RWPE2 (cell line): ENCODE measurements around the gene SLC2A9.

ENCODE experiments used
- ATAC-seq: fragments of 200-7000 bp; cut with Tn5 transposase; 3 replicates; pipeline ENCODE4 v1.9.1; 2021; ENCODE audit warnings: low read depth
- DNase-seq: peaks from one replicate; pipeline ENCODE4 v3.0.0-alpha.2; 2020; ENCODE audit warnings: low spot score
- H3K27ac ChIP-seq: fragments of 450-650 bp; 2 replicates; pipeline ENCODE4 v1.5.1; 2017; ENCODE audit warnings: mild to moderate bottlenecking; ENCODE audit not compliant: poor library complexity, severe bottlenecking
- H3K27me3 ChIP-seq: fragments of 250-450 bp; sonication (Bioruptor Pico); 2 replicates; pipeline ENCODE4 v1.5.1; 2021; ENCODE audit warnings: mild to moderate bottlenecking, moderate library complexity; ENCODE audit not compliant: insufficient read depth, poor library complexity, severe bottlenecking
- H3K36me3 ChIP-seq: fragments of 250-450 bp; sonication (Bioruptor Pico); 2 replicates; pipeline ENCODE4 v1.5.1; 2020; ENCODE audit warnings: low read depth, mild to moderate bottlenecking, moderate library complexity
- H3K4me1 ChIP-seq: fragments of 250-450 bp; sonication (Bioruptor Pico); 2 replicates; pipeline ENCODE4 v1.5.1; 2021; ENCODE audit warnings: mild to moderate bottlenecking, moderate library complexity; ENCODE audit not compliant: insufficient read depth, poor library complexity, severe bottlenecking
- H3K4me3 ChIP-seq: fragments of 250-450 bp; sonication (Bioruptor Pico); 2 replicates; pipeline ENCODE4 v1.5.1; 2021; ENCODE audit warnings: mild to moderate bottlenecking, moderate library complexity; ENCODE audit not compliant: severe bottlenecking
- H3K9me3 ChIP-seq: fragments of 250-450 bp; sonication (Bioruptor Pico); 2 replicates; pipeline ENCODE4 v1.5.1; 2021; ENCODE audit warnings: mild to moderate bottlenecking, moderate library complexity; ENCODE audit not compliant: severe bottlenecking
- TF ChIP-seq, protein P1 (sequence below): fragments of 450-650 bp; IDR thresholded peaks from one replicate; pipeline ENCODE4 v1.5.1; 2017; ENCODE audit warnings: mild to moderate bottlenecking, moderate library complexity; ENCODE audit not compliant: poor library complexity, severe bottlenecking

SLC2A9 gene

GRCh38 chr4:9859810-9860209, 161.5 kb downstream of the SLC2A9 start:
- Histone ChIP-seq H3K27ac (no peak overlapping the region), H3K27me3 (no peaks in the 10 kb centered on the region), H3K4me1 (no peaks in the 10 kb centered on the region), H3K36me3 (peaks cover 35% of the 10 kb centered on the region), H3K4me3 (no peak overlapping the region), H3K9me3 (no peaks in the 10 kb centered on the region)
- ATAC-seq, result no peak
- DNase-seq, result no peak
- TF ChIP-seq, protein P1, sequence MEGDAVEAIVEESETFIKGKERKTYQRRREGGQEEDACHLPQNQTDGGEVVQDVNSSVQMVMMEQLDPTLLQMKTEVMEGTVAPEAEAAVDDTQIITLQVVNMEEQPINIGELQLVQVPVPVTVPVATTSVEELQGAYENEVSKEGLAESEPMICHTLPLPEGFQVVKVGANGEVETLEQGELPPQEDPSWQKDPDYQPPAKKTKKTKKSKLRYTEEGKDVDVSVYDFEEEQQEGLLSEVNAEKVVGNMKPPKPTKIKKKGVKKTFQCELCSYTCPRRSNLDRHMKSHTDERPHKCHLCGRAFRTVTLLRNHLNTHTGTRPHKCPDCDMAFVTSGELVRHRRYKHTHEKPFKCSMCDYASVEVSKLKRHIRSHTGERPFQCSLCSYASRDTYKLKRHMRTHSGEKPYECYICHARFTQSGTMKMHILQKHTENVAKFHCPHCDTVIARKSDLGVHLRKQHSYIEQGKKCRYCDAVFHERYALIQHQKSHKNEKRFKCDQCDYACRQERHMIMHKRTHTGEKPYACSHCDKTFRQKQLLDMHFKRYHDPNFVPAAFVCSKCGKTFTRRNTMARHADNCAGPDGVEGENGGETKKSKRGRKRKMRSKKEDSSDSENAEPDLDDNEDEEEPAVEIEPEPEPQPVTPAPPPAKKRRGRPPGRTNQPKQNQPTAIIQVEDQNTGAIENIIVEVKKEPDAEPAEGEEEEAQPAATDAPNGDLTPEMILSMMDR, result no peak

DNA sequence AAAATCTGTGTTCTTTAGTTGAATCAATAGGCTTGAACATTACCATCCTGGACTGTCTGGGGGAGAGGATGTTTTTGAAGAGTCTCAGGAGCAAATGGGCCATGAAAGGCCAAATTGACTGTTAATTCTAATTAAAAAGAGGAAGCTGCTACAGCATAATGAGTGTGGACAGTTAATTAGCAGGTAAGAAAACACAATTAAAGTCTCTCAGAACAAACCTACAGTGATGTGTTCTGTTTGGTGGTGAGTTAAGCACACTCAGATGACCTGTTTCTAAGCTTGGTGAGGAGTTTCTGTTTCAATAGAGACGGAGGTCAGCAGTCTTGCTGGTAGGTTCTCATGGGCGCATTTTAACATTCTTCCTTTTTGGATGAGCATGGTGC, 171.8 kb downstream of the SLC2A9 start:
- no peaks in the 10 kb centered on the region for H3K4me1 ChIP-seq
- DNase-seq, result no peak
- H3K27me3 ChIP-seq, result no peaks in the 10 kb centered on the region
- no peaks in the 10 kb centered on the region; the same call in 1 of the 2 replicates for H3K36me3 ChIP-seq
- TF ChIP-seq, protein P1, result no peak
- H3K9me3 ChIP-seq, result no peaks in the 10 kb centered on the region
- ATAC-seq, result no peak
- no peak overlapping the region for H3K27ac ChIP-seq
- no peak overlapping the region for H3K4me3 ChIP-seq

DNA sequence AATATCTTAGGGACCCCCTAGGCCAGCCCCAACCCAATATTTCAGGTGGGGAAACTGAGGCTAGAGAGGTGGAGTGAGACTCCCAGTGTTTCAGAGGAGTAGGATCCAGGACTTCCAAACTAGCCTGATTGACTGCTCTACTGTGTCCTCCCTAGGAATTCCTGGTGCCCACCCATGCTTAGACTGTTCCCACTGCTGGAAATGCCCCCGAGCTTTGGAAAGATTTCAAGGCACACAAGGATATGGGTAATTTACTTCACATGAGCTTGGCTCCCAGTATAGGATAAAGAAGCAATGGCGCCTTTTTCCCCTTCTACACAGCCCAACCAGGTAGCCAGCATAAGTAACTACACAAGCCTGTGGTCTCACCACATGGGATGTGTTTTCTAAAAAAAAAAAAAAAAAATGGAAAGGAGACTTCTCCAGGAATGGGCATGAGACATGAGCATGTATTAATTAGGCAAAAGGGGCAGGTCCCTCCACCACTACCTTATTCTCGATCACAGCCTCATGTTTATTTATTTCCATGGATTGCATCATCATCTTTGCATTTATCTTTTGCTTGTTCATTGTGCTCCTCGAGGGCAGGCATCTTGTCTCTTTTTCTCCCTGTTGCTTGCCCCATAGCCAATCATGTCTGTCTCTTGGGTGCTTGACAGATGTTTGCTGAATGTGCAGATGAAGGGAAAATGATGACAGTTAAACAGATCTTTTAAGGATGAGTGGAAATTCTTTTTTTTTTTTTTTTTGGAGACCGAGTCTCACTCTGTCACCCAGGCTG, 173.1 kb downstream of the SLC2A9 start:
- no peak for DNase-seq
- TF ChIP-seq, protein P1, result no peak
- H3K36me3 ChIP-seq, result no peaks in the 10 kb centered on the region; the same call in 1 of the 2 replicates
- H3K27ac ChIP-seq, result no peak overlapping the region
- H3K27me3 ChIP-seq, result no peaks in the 10 kb centered on the region
- ATAC-seq, result no peak
- H3K4me3 ChIP-seq, result no peak overlapping the region
- no peaks in the 10 kb centered on the region for H3K9me3 ChIP-seq
- H3K4me1 ChIP-seq, result no peaks in the 10 kb centered on the region

DNA sequence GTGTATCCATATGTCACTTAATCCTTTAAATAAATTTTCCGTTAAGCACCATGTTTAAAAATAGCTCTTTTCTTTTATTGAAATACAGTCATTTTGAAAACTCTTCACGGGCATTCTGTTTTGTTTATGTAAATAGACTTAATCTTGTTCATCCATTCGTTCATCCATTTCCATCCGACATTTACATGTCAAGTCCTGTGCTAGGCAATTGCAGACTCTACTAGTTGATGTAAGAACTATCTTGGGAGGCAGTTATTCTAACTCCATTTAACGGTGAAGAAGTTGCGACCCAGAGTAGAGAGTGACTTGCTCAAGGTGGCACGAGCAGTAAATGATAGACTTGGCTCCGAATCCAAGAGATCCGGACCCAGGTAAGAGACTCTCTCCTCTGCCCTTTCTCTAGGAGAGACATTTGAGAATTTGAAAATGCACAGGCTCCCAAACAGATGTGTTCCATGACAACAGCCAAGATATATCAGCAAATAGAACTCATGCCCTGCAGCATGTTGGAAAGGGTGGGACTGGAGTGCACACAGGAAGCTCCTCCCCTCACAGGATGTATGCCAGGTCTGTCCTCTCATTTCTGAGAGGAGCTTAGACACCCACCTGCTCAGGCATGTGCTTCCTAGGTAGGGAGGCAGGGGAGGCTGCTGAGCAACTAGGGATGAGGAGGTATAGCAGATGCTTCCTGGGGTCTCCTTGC, 175.4 kb downstream of the SLC2A9 start:
- H3K4me3 ChIP-seq, result no peak overlapping the region
- no peaks in the 10 kb centered on the region for H3K27me3 ChIP-seq
- ATAC-seq (no peak), DNase-seq (no peak)
- no peaks in the 10 kb centered on the region for H3K9me3 ChIP-seq
- H3K36me3 ChIP-seq, result no peaks in the 10 kb centered on the region; the same call in 1 of the 2 replicates
- H3K27ac ChIP-seq, result no peak overlapping the region
- H3K4me1 ChIP-seq, result no peaks in the 10 kb centered on the region
- TF ChIP-seq, protein P1, result no peak

GRCh38 chr4:9841072-9841471, 180.2 kb downstream of the SLC2A9 start:
- H3K9me3 ChIP-seq, result no peaks in the 10 kb centered on the region
- no peak overlapping the region for H3K4me3 ChIP-seq
- no peaks in the 10 kb centered on the region for H3K4me1 ChIP-seq
- no peak for ATAC-seq
- TF ChIP-seq, protein P1, result no peak
- no peaks in the 10 kb centered on the region for H3K27me3 ChIP-seq
- H3K27ac ChIP-seq, result no peak overlapping the region
- peaks cover 5% of the 10 kb centered on the region for H3K36me3 ChIP-seq
- DNase-seq, result no peak
